ENCODE results near the gene SMS. TPM values are rescaled to one million over a fixed set of nuclear protein-coding genes. Genes with fewer than 3 reads are reported as not detected.
"Not testable (repeated sequence)": the region's sequence is repeated elsewhere in the genome, so short reads cannot be mapped to it uniquely, and the experiment has no call there.

Gene SMS
- total RNA-seq, 2 experiments from 2014 or later = 64.9 to 86.3 TPM

- TF ChIP-seq EZH2phosphoT487 (IDR thresholded peaks at IDR 0.05; ENCODE audit: borderline replicate concordance, low read depth, low read length) (no peak), CTCF (conservative IDR thresholded peaks at IDR 0.05; ENCODE audit: low read length) (no peak)
- H3K4me2 ChIP-seq (ENCODE audit: low read length) = no peak overlapping the region
- intact Hi-C loops (cut with micrococcal nuclease; ENCODE audit: unreplicated experiment) = no loop called here
- POLR2A ChIA-PET = interaction anchor here (0.9 kb wide), 1 partner anchor 14 kb away, joined by 5 read pairs; no protein-coding TSS in a partner anchor
- H3K36me3 ChIP-seq (ENCODE audit: insufficient read depth, low read length) = no peaks in the 10 kb centered on the region
- H4K20me1 ChIP-seq (ENCODE audit: insufficient read depth, low read length) = no peaks in the 10 kb centered on the region
- no peak overlapping the region for H3K27ac ChIP-seq (ENCODE audit: low read depth, low read length, poor library complexity, severe bottlenecking)
- H2AFZ ChIP-seq (ENCODE audit: low read length) = no peak overlapping the region
- no TSS peak for BruUV-seq (replicated peaks)
- no peak for DNase-seq (ENCODE audit: low spot score)
- no peaks in the 10 kb centered on the region for H3K9me2 ChIP-seq (ENCODE audit: insufficient read depth, low read length)
- H3K4me3 ChIP-seq (ENCODE audit: low read depth, low read length, poor library complexity, severe bottlenecking) = no peak overlapping the region
- no peaks in the 10 kb centered on the region for H3K4me1 ChIP-seq (ENCODE audit: insufficient read depth, low read length, poor library complexity, severe bottlenecking)
- CTCF ChIA-PET (ENCODE audit: unreplicated experiment) = no interaction called here
- H3K9me3 ChIP-seq (ENCODE audit: low read length) = no peaks in the 10 kb centered on the region
- peaks cover 79% of the 10 kb centered on the region; the same call in 1 of the 2 replicates for H3K79me2 ChIP-seq (ENCODE audit: insufficient read depth, low read depth, low read length)
Observed at GRCh38 chrX:21949689-21950088, 9.2 kb downstream of the SMS start.

- H3K36me3 ChIP-seq (ENCODE audit: insufficient read depth, low read length); H3K9me2 ChIP-seq (ENCODE audit: insufficient read depth, low read length); CTCF ChIA-PET (ENCODE audit: unreplicated experiment); H3K4me3 ChIP-seq (ENCODE audit: low read depth, low read length, poor library complexity, severe bottlenecking); H3K4me1 ChIP-seq (ENCODE audit: insufficient read depth, low read length, poor library complexity, severe bottlenecking); H4K20me1 ChIP-seq (ENCODE audit: insufficient read depth, low read length); H3K27ac ChIP-seq (ENCODE audit: low read depth, low read length, poor library complexity, severe bottlenecking); H3K9me3 ChIP-seq (ENCODE audit: low read length); BruUV-seq (replicated peaks); DNase-seq (ENCODE audit: low spot score); intact Hi-C loops (cut with micrococcal nuclease; ENCODE audit: unreplicated experiment); H3K4me2 ChIP-seq (ENCODE audit: low read length); H2AFZ ChIP-seq (ENCODE audit: low read length): not testable (repeated sequence)
- POLR2A ChIA-PET = interaction anchor here (0.9 kb wide), 1 partner anchor 14 kb away, joined by 5 read pairs; no protein-coding TSS in a partner anchor
- H3K79me2 ChIP-seq (ENCODE audit: insufficient read depth, low read depth, low read length) = peaks cover 82% of the 10 kb centered on the region; the same call in 1 of the 2 replicates
Observed at GRCh38 chrX:21950557-21950956, 10.0 kb downstream of the SMS start.

- TF ChIP-seq CTCF (conservative IDR thresholded peaks at IDR 0.05; ENCODE audit: low read length) = no peak
- TF ChIP-seq EZH2phosphoT487 (IDR thresholded peaks at IDR 0.05; ENCODE audit: borderline replicate concordance, low read depth, low read length) = no peak
- H3K4me2 ChIP-seq (ENCODE audit: low read length) = no peak overlapping the region
- H3K9me3 ChIP-seq (ENCODE audit: low read length) = no peaks in the 10 kb centered on the region
- H3K79me2 ChIP-seq (ENCODE audit: insufficient read depth, low read depth, low read length) = peaks cover 75% of the 10 kb centered on the region; the same call in 1 of the 2 replicates
- no peak overlapping the region for H2AFZ ChIP-seq (ENCODE audit: low read length)
- ChIA-PET CTCF (ENCODE audit: unreplicated experiment) (no interaction called here), POLR2A (no interaction called here)
- H3K36me3 ChIP-seq (ENCODE audit: insufficient read depth, low read length) = no peaks in the 10 kb centered on the region; the same call in none of the 2 replicates
- DNase-seq (ENCODE audit: low spot score) = no peak
- no TSS peak for BruUV-seq (replicated peaks)
- no peak overlapping the region for H3K27ac ChIP-seq (ENCODE audit: low read depth, low read length, poor library complexity, severe bottlenecking)
- no peaks in the 10 kb centered on the region for H4K20me1 ChIP-seq (ENCODE audit: insufficient read depth, low read length)
- no peak overlapping the region for H3K4me3 ChIP-seq (ENCODE audit: low read depth, low read length, poor library complexity, severe bottlenecking)
- H3K9me2 ChIP-seq (ENCODE audit: insufficient read depth, low read length) = no peaks in the 10 kb centered on the region
- intact Hi-C loops (cut with micrococcal nuclease; ENCODE audit: unreplicated experiment) = no loop called here
- no peaks in the 10 kb centered on the region for H3K4me1 ChIP-seq (ENCODE audit: insufficient read depth, low read length, poor library complexity, severe bottlenecking)
Observed at GRCh38 chrX:21952624-21953023, 12.1 kb downstream of the SMS start.

GRCh38 chrX:21953195-21953830 is 12.8 kb downstream of the SMS start:
- POLR2A ChIA-PET; intact Hi-C loops (cut with micrococcal nuclease; ENCODE audit: unreplicated experiment); DNase-seq (ENCODE audit: low spot score); H4K20me1 ChIP-seq (ENCODE audit: insufficient read depth, low read length); BruUV-seq (replicated peaks); H3K36me3 ChIP-seq (ENCODE audit: insufficient read depth, low read length); H3K9me3 ChIP-seq (ENCODE audit: low read length); H3K9me2 ChIP-seq (ENCODE audit: insufficient read depth, low read length); H3K4me2 ChIP-seq (ENCODE audit: low read length); H2AFZ ChIP-seq (ENCODE audit: low read length); H3K4me1 ChIP-seq (ENCODE audit: insufficient read depth, low read length, poor library complexity, severe bottlenecking); H3K27ac ChIP-seq (ENCODE audit: low read depth, low read length, poor library complexity, severe bottlenecking); H3K4me3 ChIP-seq (ENCODE audit: low read depth, low read length, poor library complexity, severe bottlenecking); CTCF ChIA-PET (ENCODE audit: unreplicated experiment): not testable (repeated sequence)
- H3K79me2 ChIP-seq (ENCODE audit: insufficient read depth, low read depth, low read length) = peaks cover 75% of the 10 kb centered on the region; the same call in 1 of the 2 replicates

All from OCI-LY7 (cell line).